Panc1 (cell line): ENCODE results near the gene CLMP. TPM values are rescaled to one million over a fixed set of nuclear protein-coding genes. Genes with fewer than 3 reads are reported as not detected.

Source experiments
- ATAC-seq: fragments of 200-7000 bp; cut with Tn5 transposase; 2 replicates; pipeline ENCODE4 v1.9.1; 2020; ENCODE audit warnings: mild to moderate bottlenecking, moderate library complexity
- BruUV-seq: library from RNA; stranded (reverse); fragments of 400-500 nt; replicated peaks from 2 replicates; lab custom pipeline; 2021; lab: Mats Ljungman, UMichigan
- CTCF ChIA-PET: fragments of 300-600 bp; sonication (Branson Sonifier 250); formaldehyde crosslinking; loops from one replicate; lab custom pipeline; 2022; ENCODE audit warnings: antibody characterized with exemption; lab: Charles Lee
- POLR2A ChIA-PET: fragments of 300-600 bp; sonication (Branson Sonifier 250); formaldehyde crosslinking; loops from one replicate; lab custom pipeline; 2022; ENCODE audit warnings: antibody characterized with exemption; lab: Charles Lee
- DNase-seq: peaks from one replicate; pipeline ENCODE4 v3.0.0-alpha.2; 2010; ENCODE audit warnings: low read depth, low spot score
- H3K27ac ChIP-seq: 2 replicates; pipeline ENCODE4 v1.5.1; 2011; ENCODE audit warnings: mild to moderate bottlenecking, low read length, inconsistent platforms
- H3K27me3 ChIP-seq: fragments of 200-500 bp; sonication (Bioruptor generic); 2 replicates; pipeline ENCODE4 v1.6.0; 2014; ENCODE audit warnings: low read length, inconsistent platforms; ENCODE audit not compliant: control insufficient read depth, insufficient read depth
- H3K36me3 ChIP-seq: fragments of 200-500 bp; sonication (Bioruptor generic); 2 replicates; pipeline ENCODE4 v1.5.1; 2014; ENCODE audit warnings: inconsistent platforms, mild to moderate bottlenecking, low read length, moderate library complexity; ENCODE audit not compliant: control insufficient read depth, insufficient read depth
- H3K4me1 ChIP-seq: 2 replicates; pipeline ENCODE4 v1.5.1; 2011; ENCODE audit warnings: inconsistent platforms, mild to moderate bottlenecking, low read length, moderate library complexity; ENCODE audit not compliant: control insufficient read depth, insufficient read depth
- H3K4me3 ChIP-seq, 2 experiments: 2 replicates each; pipeline ENCODE4 v1.5.1; 2011 to 2012; ENCODE audit warnings: low read depth in 2 of 2, low read length in 2 of 2, mild to moderate bottlenecking in 2 of 2, inconsistent platforms in 1 of 2, moderate library complexity in 1 of 2
- H3K9me3 ChIP-seq: fragments of 200-500 bp; sonication (Bioruptor generic); 2 replicates; pipeline ENCODE4 v1.5.1; 2014; ENCODE audit warnings: low read depth, mild to moderate bottlenecking, inconsistent platforms, low read length, moderate library complexity; ENCODE audit not compliant: control insufficient read depth, insufficient read depth
- CTCF ChIP-seq: fragments of 450-650 bp; IDR thresholded peaks from 2 replicates; pipeline ENCODE4 v1.5.1; 2017; ENCODE audit warnings: mild to moderate bottlenecking
- POLR2AphosphoS5 ChIP-seq: IDR thresholded peaks from 2 replicates; pipeline ENCODE4 v1.6.1; 2012; ENCODE audit warnings: mild to moderate bottlenecking, low read depth, low read length, moderate library complexity
- REST ChIP-seq, 2 experiments: IDR thresholded peaks; 2 replicates each; pipeline ENCODE4 v1.6.1; 2011 to 2012; ENCODE audit warnings: low read depth in 2 of 2, control low read depth in 1 of 2, low read length in 1 of 2, mild to moderate bottlenecking in 1 of 2, moderate library complexity in 1 of 2; ENCODE audit not compliant: insufficient read depth in 1 of 2
- SIN3A ChIP-seq: IDR thresholded peaks from 2 replicates; pipeline ENCODE4 v1.6.1; 2012; ENCODE audit warnings: low read depth, mild to moderate bottlenecking, low read length, moderate library complexity, borderline replicate concordance; ENCODE audit not compliant: insufficient read depth
- TCF7L2 ChIP-seq: IDR thresholded peaks from 2 replicates; pipeline ENCODE4 v1.6.1; 2011; ENCODE audit warnings: mild to moderate bottlenecking, low read depth, low read length, inconsistent platforms
- in situ Hi-C: cut with HindIII; loops from 2 replicates; pipeline ENCODE4 v1.10.0; 2016; ENCODE audit warnings: low sequenced_read_pairs, low pct_unique_long_range_greater_than_20kb
- intact Hi-C: fragments of 100-400 bp; cut with micrococcal nuclease; formaldehyde crosslinking; loops from one replicate; pipeline ENCODE4 v1.10.0; 2022; ENCODE audit not compliant: unreplicated experiment
- total RNA-seq: library from RNA; stranded (reverse); gene quantifications from one replicate; pipeline ENCODE4 v1.2.1, GENCODE V29; 2021; ENCODE audit not compliant: unreplicated experiment

The CLMP gene
- total RNA-seq, 1 experiment from 2014 or later, result 1.5 TPM

GRCh38 chr11:123051634-123052033 is 143.4 kb downstream of the CLMP start:
- no peak overlapping the region for H3K4me3 ChIP-seq
- H3K9me3 ChIP-seq, result no peaks in the 10 kb centered on the region
- ChIA-PET CTCF (interaction anchor here (0.6 to 1.9 kb wide), 2 partner anchors 27 to 31 kb away, joined by 4 to 9 read pairs; no protein-coding TSS in a partner anchor), POLR2A (no interaction called here)
- in situ Hi-C loops (no loop called here), intact Hi-C loops (loop anchor here (10.0 kb wide), 1 partner anchor 187 kb away; no protein-coding TSS in a partner anchor)
- no peak overlapping the region for H3K27ac ChIP-seq
- no peaks in the 10 kb centered on the region for H3K4me1 ChIP-seq
- DNase-seq (no peak), ATAC-seq (no peak)
- H3K36me3 ChIP-seq, result peaks cover 6% of the 10 kb centered on the region
- BruUV-seq, result no TSS peak
- TF ChIP-seq TCF7L2, result no peak
- no peak for TF ChIP-seq CTCF
- peak; percentile 18; the same call in 1 of the 2 replicates for TF ChIP-seq POLR2AphosphoS5
- no peaks in the 10 kb centered on the region for H3K27me3 ChIP-seq

DNA sequence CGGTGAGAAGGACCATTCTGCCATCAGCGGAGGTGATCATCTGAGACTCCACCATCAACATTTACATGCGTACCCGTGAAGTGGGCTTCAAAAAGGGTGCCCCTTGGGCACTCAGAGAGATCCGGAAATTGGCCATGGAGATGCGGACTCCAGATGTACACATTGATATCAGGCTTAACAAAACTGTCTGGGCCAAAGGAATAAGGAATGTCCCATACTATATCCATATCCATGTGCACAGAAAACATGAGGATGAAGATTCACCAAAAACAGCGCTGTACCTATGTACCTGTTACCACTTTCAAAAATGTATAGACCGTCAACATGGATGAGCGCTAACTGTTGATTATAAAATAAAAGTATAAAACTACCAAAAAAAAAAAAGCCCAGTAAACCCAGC is 143.9 kb downstream of the CLMP start:
- no peak overlapping the region for H3K4me3 ChIP-seq
- H3K9me3 ChIP-seq, result no peaks in the 10 kb centered on the region
- POLR2A ChIA-PET, result no interaction called here
- no peaks in the 10 kb centered on the region for H3K4me1 ChIP-seq
- in situ Hi-C loops, result no loop called here
- CTCF ChIA-PET, result interaction anchor here (0.6 kb wide), 1 partner anchor 28 kb away, joined by 9 read pairs; no protein-coding TSS in a partner anchor
- intact Hi-C loops, result loop anchor here (10.0 kb wide), 1 partner anchor 186 kb away; no protein-coding TSS in a partner anchor
- DNase-seq (no peak), ATAC-seq (no peak)
- peaks cover 1% of the 10 kb centered on the region; the same call in 1 of the 2 replicates for H3K36me3 ChIP-seq
- BruUV-seq, result no TSS peak
- no peaks in the 10 kb centered on the region for H3K27me3 ChIP-seq
- no peak for TF ChIP-seq SIN3A
- 0 out of 2 replicates have a peak, but pooled peaks have one; percentile 26 for TF ChIP-seq POLR2AphosphoS5
- H3K27ac ChIP-seq, result no peak overlapping the region

- no peaks in the 10 kb centered on the region for H3K9me3 ChIP-seq
- H3K4me1 ChIP-seq, result no peaks in the 10 kb centered on the region
- in situ Hi-C loops (no loop called here), intact Hi-C loops (no loop called here)
- no peak overlapping the region for H3K27ac ChIP-seq
- DNase-seq (no peak), ATAC-seq (no peak)
- POLR2A ChIA-PET, result no interaction called here
- no TSS peak for BruUV-seq
- H3K4me3 ChIP-seq, result no peak overlapping the region
- H3K27me3 ChIP-seq, result no peaks in the 10 kb centered on the region
- CTCF ChIA-PET, result interaction anchor here (0.9 kb wide), 1 partner anchor 25 kb away, joined by 3 read pairs; no protein-coding TSS in a partner anchor
- H3K36me3 ChIP-seq, result no peaks in the 10 kb centered on the region
- no peak for TF ChIP-seq TCF7L2
Measured at GRCh38 chr11:123047947-123048293, 147.1 kb downstream of the CLMP start.

GRCh38 chr11:123047266-123047946 is 147.6 kb downstream of the CLMP start:
- intact Hi-C loops, result no loop called here

More at GRCh38 chr11:123047266-123047946, 147.6 kb downstream of the CLMP start:
- no peaks in the 10 kb centered on the region for H3K27me3 ChIP-seq
- no peak for TF ChIP-seq REST (IDR thresholded peaks at IDR 0.05; ENCODE audit: insufficient read depth in 1 of 2, low read depth in 2 of 2, low read length in 1 of 2)
- TF ChIP-seq TCF7L2, result no peak
- DNase-seq (no peak), ATAC-seq (no peak)
- H3K4me1 ChIP-seq, result no peaks in the 10 kb centered on the region
- H3K27ac ChIP-seq, result no peak overlapping the region
- H3K36me3 ChIP-seq, result no peaks in the 10 kb centered on the region
- no TSS peak for BruUV-seq
- in situ Hi-C loops, result no loop called here
- ChIA-PET POLR2A (no interaction called here), CTCF (no interaction called here)
- H3K4me3 ChIP-seq, result no peak overlapping the region
- no peaks in the 10 kb centered on the region for H3K9me3 ChIP-seq
